ENCODE measurements around the gene GRK6.

The GRK6 gene

GRCh38 chr5:177426566-177427210, at the start of gene GRK6:
Gene GRK6 (plus strand): TSS chr5:177426676. CDS start chr5:177426846, 170 bp downstream.
- peak in 2 of 3 experiments; percentile 59 to 61 for DNase-seq

GRCh38 chr5:177377851-177378776, 48.4 kb upstream of the GRK6 start:
- DNase-seq, result no peak

DNA sequence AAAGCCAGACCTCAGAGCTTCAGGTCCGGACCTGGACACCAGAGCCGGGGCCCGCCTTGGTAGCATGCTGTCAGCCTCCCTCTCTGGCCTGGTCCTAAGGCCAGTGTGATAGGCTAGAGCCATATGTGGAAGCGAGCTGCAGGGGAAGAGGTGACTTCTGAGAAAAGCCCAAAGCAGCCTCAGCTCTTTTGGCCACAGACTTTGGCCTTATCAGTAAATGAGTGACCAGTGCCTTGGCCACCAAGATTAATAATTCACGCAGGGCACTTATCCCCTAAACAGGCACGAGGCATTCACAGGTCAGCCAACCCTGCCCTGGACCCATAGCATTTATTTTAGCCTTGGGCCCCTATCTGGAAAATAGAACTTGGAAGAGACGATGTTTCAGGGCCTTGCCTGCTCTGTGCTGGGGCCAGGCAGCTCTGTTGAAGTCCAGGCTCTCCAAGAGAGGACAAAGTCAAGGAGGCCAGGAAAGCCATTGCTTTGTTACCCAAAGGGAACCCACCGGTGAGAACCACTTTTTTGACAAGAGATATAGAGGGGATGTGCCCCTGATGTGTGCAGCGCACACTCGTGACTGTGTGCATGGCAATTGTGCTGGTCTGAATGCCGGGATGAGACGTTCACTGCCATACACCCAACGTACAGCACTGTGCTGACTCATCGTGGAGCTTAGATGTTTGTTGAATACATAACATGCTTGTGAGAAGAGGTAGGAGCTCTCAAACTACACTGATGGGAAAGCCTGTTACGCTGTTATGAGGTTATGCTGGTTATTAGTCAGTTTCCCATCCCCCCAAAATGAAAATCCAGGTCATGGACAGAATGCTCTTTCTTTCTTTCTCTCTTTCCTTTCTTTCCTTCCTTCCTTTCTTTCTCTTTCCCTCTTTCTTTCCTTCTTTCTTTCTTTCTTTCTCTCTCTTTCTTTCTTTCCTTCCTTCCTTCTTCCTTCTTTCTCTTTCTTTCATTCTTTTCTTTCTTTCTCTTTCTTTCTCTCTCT, 47.3 kb upstream of the GRK6 start:
- DNase-seq, result no peak

DNA sequence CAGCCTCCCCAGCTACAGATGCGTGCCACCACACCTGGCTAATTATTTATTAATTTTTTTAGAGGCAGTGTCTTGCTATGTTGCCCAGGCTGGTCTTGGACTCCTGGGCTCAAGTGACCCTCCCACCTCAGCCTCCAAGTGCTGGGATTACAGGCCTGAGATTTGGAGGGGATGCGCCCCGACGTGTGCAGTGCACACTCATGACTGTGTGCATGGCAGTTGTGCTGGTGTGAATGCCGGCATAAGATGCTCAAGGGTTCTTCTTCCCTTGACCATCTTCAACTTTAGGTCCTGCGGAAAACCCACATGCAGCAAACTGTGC, 45.7 kb upstream of the GRK6 start:
- no peak for DNase-seq

GRCh38 chr5:177382423-177383029, 44.0 kb upstream of the GRK6 start:
- DNase-seq, result no peak

DNA sequence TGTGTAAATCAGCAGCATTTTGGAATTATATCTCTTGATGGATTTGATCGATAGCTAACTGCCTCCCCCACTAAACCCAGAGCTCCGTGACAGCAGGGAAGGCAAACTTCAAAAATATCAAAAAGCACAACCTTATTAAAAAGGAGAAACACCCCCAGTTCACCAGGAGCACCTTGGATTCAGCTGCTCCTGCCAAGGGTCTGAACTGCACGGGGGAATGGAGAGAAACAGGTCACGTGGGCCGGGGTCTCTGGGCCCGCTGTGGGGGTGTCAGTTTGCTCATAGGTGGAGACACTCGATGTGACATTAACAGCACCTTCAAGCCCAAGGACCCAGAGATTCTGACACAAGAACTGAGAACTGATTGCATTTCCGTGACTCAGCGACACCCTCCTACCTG, 43.3 kb upstream of the GRK6 start:
- no peak for DNase-seq

GRCh38 chr5:177384134-177384533, 42.3 kb upstream of the GRK6 start, which contains the start of gene SLC34A1:
Gene SLC34A1 (plus strand): TSS chr5:177384434. CDS start chr5:177385742, 1,308 bp downstream.
- DNase-seq, result no peak

- no peak for DNase-seq
Measured at GRCh38 chr5:177385720-177386119, 40.8 kb upstream of the GRK6 start.

GRCh38 chr5:177386542-177386941, 39.9 kb upstream of the GRK6 start:
- DNase-seq, result no peak

DNA sequence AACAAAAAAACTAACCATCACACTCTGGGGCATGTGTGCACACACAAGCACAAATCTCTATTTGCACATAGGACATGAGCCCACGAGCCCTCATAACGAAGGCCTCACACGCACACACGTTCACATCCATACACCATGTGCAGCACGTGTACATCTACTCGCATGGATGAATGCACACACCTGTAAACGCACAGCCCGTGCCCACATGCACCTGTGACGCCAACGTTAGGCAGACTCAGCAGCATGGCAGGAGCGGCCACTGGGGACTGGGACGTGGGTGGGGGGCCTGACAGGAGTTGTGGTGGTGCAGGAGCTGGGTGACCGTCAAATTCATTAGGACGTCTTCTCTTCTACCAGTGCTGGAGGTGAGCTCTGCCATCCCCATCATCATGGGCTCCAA, 39.1 kb upstream of the GRK6 start:
- no peak for DNase-seq

- no peak for DNase-seq
Measured at GRCh38 chr5:177388521-177389052, 37.9 kb upstream of the GRK6 start.

- DNase-seq, result no peak
Measured at GRCh38 chr5:177389241-177390169, 37.0 kb upstream of the GRK6 start.

DNA sequence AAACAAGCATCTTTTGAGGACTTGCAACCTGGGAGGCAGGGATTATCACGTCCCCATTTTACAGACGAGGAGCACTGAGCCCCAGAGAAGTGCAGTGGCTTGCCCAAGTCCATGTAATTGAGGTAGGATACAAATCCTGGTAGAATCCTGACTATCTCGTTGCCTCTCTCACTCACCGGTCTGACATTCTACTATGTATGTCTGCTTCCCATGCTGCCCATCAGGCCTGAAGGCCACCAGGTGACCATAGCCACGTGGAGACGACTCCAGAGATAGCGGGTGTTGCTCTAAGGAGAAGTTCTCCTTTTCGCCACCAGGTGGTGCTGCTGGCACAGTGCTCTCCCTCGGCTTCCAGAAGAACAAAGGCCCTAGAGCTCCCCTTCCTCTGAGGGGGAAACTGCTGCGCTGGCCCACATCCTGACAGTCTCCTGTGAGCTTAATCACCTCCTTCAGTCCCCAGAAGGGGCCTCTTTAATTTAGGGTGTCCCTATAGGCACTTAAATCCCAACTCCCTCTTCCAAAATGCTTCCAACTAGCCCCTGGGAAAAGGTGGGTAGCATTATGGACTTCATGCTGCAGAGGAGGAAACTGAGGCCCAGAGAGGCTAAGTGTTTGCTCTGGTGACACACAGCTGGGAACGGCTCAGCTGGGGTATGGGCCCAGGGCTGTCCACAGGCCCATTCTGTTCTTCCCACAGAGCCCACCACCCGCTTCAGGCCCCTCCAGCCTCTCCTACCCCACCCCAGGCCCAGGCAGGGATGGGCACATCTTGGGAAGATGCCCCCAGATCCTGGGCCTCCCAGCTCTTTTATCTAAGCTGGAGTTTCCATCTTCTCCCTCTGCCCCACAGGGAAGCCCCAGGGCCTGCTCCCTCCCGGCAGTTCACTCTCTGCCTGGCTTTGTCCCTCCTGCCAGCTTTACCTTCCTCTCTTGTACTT, 35.8 kb upstream of the GRK6 start:
- DNase-seq, result peak; percentile 66 to 89 (median 80)

GRCh38 chr5:177392765-177393164, 33.7 kb upstream of the GRK6 start:
- DNase-seq, result no peak

DNA sequence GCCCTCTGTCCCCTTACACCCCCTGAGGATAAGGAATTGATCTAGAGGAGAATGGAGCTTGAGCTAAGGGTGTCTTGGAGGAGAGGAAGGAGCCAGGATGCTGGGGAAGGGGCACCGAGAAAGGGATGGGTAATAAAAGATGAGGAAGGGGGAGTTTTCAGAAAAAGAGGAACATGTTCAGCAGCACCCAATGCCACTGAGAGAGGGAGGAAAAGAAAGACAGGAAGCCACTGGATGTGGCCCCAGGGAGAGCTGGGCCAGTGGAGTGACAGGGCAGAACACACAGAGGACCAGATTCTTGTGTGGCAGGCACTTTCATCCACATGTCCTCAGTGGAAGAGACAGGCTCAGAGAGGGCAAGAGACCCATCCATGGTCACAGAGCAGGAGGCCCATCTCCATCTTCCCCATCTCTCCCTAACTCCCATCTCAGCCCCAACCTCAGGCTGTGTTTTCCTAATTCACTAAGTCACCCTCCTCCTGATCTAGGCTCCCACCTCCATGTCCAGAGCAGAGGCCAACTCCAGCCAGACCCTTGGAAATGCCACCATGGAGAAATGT, 33.2 kb upstream of the GRK6 start:
- DNase-seq, result no peak

DNA sequence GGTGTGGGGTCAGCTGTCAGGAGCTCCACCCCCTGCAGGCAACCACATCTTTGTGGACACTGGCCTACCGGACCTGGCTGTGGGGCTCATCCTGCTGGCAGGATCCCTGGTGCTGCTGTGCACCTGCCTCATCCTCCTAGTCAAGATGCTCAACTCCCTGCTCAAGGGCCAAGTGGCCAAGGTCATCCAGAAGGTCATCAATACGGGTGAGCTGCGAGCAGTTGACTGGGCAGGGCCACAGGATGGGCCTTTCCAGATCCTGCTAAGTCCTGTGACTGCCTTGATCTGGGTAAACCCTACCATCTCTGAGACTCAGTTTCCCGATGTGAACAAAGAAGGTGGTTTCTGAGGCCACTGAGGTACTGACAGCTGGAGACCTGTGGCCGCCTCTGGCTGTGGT, 32.5 kb upstream of the GRK6 start:
- no peak for DNase-seq

- no peak for DNase-seq
Measured at GRCh38 chr5:177396078-177396477, 30.4 kb upstream of the GRK6 start.

DNA sequence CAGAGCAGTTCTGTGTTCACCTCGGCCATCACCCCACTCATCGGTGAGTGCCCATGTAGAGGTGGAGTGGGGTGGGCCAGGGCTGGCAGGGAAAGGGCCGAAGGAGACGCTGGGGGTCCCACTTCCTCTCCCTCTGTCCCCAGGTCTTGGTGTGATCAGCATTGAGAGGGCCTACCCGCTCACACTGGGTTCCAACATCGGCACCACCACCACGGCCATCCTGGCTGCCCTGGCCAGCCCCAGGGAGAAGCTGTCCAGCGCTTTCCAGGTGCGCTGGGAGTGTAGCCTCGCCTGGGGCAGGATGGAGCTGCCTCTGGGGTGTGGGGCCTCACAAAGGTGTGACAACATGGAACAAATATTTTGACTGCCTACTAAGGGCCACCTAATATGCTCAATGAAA, 29.7 kb upstream of the GRK6 start:
- DNase-seq, result no peak

GRCh38 chr5:177397875-177398390, 28.5 kb upstream of the GRK6 start:
- DNase-seq, result no peak
